ENCODE results near the gene NAALAD2. TPM values are rescaled to one million over a fixed set of nuclear protein-coding genes. Genes with fewer than 3 reads are reported as not detected.

Gene NAALAD2
- total RNA-seq, 6 donors from 2014 or later = 0.33 to 2.1 (median 1.2) TPM

GRCh38 chr11:90178751-90179150 is 44.3 kb downstream of the NAALAD2 start:
- ATAC-seq (ENCODE audit: low FRiP score in 2 of 2) (no peak), DNase-seq (no peak)
- H3K27ac ChIP-seq = no peak overlapping the region
- no peaks in the 10 kb centered on the region for H3K27me3 ChIP-seq
- TF ChIP-seq CTCF (IDR thresholded peaks at IDR 0.05) = no peak
- TF ChIP-seq EP300 (IDR thresholded peaks at IDR 0.05) = no peak
- no peak for TF ChIP-seq POLR2A (IDR thresholded peaks at IDR 0.05)
- no peak for TF ChIP-seq POLR2AphosphoS5 (IDR thresholded peaks at IDR 0.05)
- WGBS, 2 donors = 87 to 93% methylated on average over 2 of the region's 2 CpGs
- no peaks in the 10 kb centered on the region for H3K36me3 ChIP-seq
- H3K9me3 ChIP-seq = no peaks in the 10 kb centered on the region
- no peaks in the 10 kb centered on the region for H3K4me1 ChIP-seq
- no peak overlapping the region for H3K4me3 ChIP-seq

- Histone ChIP-seq H3K4me1 (no peaks in the 10 kb centered on the region), H3K4me3 (no peak overlapping the region), H3K9me3 (no peaks in the 10 kb centered on the region), H3K27ac (no peak overlapping the region), H3K27me3 (no peaks in the 10 kb centered on the region), H3K36me3 (no peaks in the 10 kb centered on the region)
- TF ChIP-seq EP300 (IDR thresholded peaks at IDR 0.05) (no peak), POLR2AphosphoS5 (IDR thresholded peaks at IDR 0.05) (no peak), POLR2A (IDR thresholded peaks at IDR 0.05) (no peak), CTCF (IDR thresholded peaks at IDR 0.05) (no peak)
- ATAC-seq (ENCODE audit: low FRiP score in 2 of 2) (no peak), DNase-seq (no peak)
- 83 to 97% methylated on average over 2 of the region's 2 CpGs for WGBS, 2 donors
Measured at GRCh38 chr11:90179923-90180322, 45.5 kb downstream of the NAALAD2 start.

- H3K27me3 ChIP-seq = no peaks in the 10 kb centered on the region
- no peaks in the 10 kb centered on the region for H3K36me3 ChIP-seq
- 79 to 89% methylated on average over 3 of the region's 3 CpGs for WGBS, 2 donors
- TF ChIP-seq POLR2A (IDR thresholded peaks at IDR 0.05) (no peak), CTCF (IDR thresholded peaks at IDR 0.05) (no peak), POLR2AphosphoS5 (IDR thresholded peaks at IDR 0.05) (no peak), EP300 (IDR thresholded peaks at IDR 0.05) (no peak)
- no peak overlapping the region for H3K27ac ChIP-seq
- DNase-seq = no peak
- no peaks in the 10 kb centered on the region for H3K9me3 ChIP-seq
- no peak overlapping the region for H3K4me3 ChIP-seq
- no peaks in the 10 kb centered on the region for H3K4me1 ChIP-seq
- no peak for ATAC-seq (ENCODE audit: low FRiP score in 2 of 2)
Measured at GRCh38 chr11:90187839-90188238, 53.4 kb downstream of the NAALAD2 start.

- DNase-seq (no peak), ATAC-seq (ENCODE audit: low FRiP score in 2 of 2) (no peak)
- no peaks in the 10 kb centered on the region for H3K27me3 ChIP-seq
- no peak overlapping the region for H3K27ac ChIP-seq
- H3K4me3 ChIP-seq = no peak overlapping the region
- TF ChIP-seq POLR2AphosphoS5 (IDR thresholded peaks at IDR 0.05) (no peak), CTCF (IDR thresholded peaks at IDR 0.05) (no peak), EP300 (IDR thresholded peaks at IDR 0.05) (no peak), POLR2A (IDR thresholded peaks at IDR 0.05) (no peak)
- H3K9me3 ChIP-seq = no peaks in the 10 kb centered on the region
- no peaks in the 10 kb centered on the region for H3K4me1 ChIP-seq
- H3K36me3 ChIP-seq = no peaks in the 10 kb centered on the region
- 87 to 97% methylated on average over 2 of the region's 2 CpGs for WGBS, 2 donors
Measured at GRCh38 chr11:90189011-90189410, 54.5 kb downstream of the NAALAD2 start.

GRCh38 chr11:90192869-90193582 is 58.6 kb downstream of the NAALAD2 start:
- Histone ChIP-seq H3K4me1 (peaks cover 0 to 8% (median 0%) of the 10 kb centered on the region in 4 donors), H3K9me3 (no peaks in the 10 kb centered on the region), H3K27me3 (no peaks in the 10 kb centered on the region), H3K4me3 (no peak overlapping the region), H3K36me3 (peaks cover 0 to 7% (median 0%) of the 10 kb centered on the region in 4 donors), H3K27ac (no peak overlapping the region)
- 90 to 93% methylated on average over 4 of the region's 4 CpGs for WGBS, 2 donors
- no peak for DNase-seq
- TF ChIP-seq EP300 (IDR thresholded peaks at IDR 0.05) (no peak), CTCF (IDR thresholded peaks at IDR 0.05) (no peak), POLR2A (IDR thresholded peaks at IDR 0.05) (no peak), POLR2AphosphoS5 (IDR thresholded peaks at IDR 0.05) (no peak)
- no peak for ATAC-seq (ENCODE audit: low FRiP score in 2 of 2)
